Memory B cell (primary cell): Measurements from ENCODE around the gene TGFB2.

Experiments
- ATAC-seq: fragments of 150-1000 bp; cut with Tn5 transposase; 2 replicates; pipeline ENCODE4 v1.10.0; 2021; ENCODE audit warnings: low read depth, mild to moderate bottlenecking, moderate library complexity
- DNase-seq, 2 donors: peaks; one replicate each; pipeline ENCODE4 v3.0.0; 2022; ENCODE audit warnings: low spot score in 2 of 2
- H3K27ac Mint-ChIP-seq: one replicate; pipeline ENCODE4 v1.8.0; 2022; ENCODE audit warnings: mild to moderate bottlenecking, moderate library complexity, mixed read lengths
- H3K27me3 Mint-ChIP-seq: one replicate; pipeline ENCODE4 v1.8.0; 2022; ENCODE audit warnings: mixed read lengths
- H3K36me3 Mint-ChIP-seq: one replicate; pipeline ENCODE4 v1.8.0; 2022; ENCODE audit warnings: mild to moderate bottlenecking, mixed read lengths
- H3K4me1 Mint-ChIP-seq: one replicate; pipeline ENCODE4 v1.8.0; 2022; ENCODE audit warnings: mixed read lengths
- H3K4me3 Mint-ChIP-seq: one replicate; pipeline ENCODE4 v1.8.0; 2022; ENCODE audit warnings: mild to moderate bottlenecking, moderate library complexity, mixed read lengths
- H3K9me3 Mint-ChIP-seq: one replicate; pipeline ENCODE4 v1.8.0; 2022; ENCODE audit warnings: mixed read lengths

TGFB2 gene

GRCh38 chr1:218361298-218362065, 16.3 kb downstream of the TGFB2 start:
- H3K27ac Mint-ChIP-seq = no peak overlapping the region
- H3K27me3 Mint-ChIP-seq = no peaks in the 10 kb centered on the region
- peaks cover 2% of the 10 kb centered on the region for H3K4me1 Mint-ChIP-seq
- ATAC-seq (no peak), DNase-seq (no peak)
- no peaks in the 10 kb centered on the region for H3K36me3 Mint-ChIP-seq
- no peak overlapping the region for H3K4me3 Mint-ChIP-seq
- no peaks in the 10 kb centered on the region for H3K9me3 Mint-ChIP-seq

- H3K4me3 Mint-ChIP-seq = no peak overlapping the region
These were observed 17.4 kb downstream of the TGFB2 start for GRCh38 chr1:218362418-218363076.

GRCh38 chr1:218363141-218363540, 18.0 kb downstream of the TGFB2 start:
- no peaks in the 10 kb centered on the region for H3K27me3 Mint-ChIP-seq
- no peak overlapping the region for H3K4me3 Mint-ChIP-seq
- no peak for DNase-seq
- H3K4me1 Mint-ChIP-seq = peaks cover 2% of the 10 kb centered on the region
- no peak overlapping the region for H3K27ac Mint-ChIP-seq
- no peaks in the 10 kb centered on the region for H3K9me3 Mint-ChIP-seq
- H3K36me3 Mint-ChIP-seq = no peaks in the 10 kb centered on the region
- ATAC-seq = no peak

More at GRCh38 chr1:218362418-218363076, 17.4 kb downstream of the TGFB2 start:
- Mint-ChIP-seq H3K27me3 (no peaks in the 10 kb centered on the region), H3K36me3 (no peaks in the 10 kb centered on the region), H3K9me3 (no peaks in the 10 kb centered on the region), H3K4me1 (peaks cover 2% of the 10 kb centered on the region), H3K27ac (no peak overlapping the region)
- DNase-seq = no peak
- no peak for ATAC-seq

GRCh38 chr1:218364028-218364710, 19.0 kb downstream of the TGFB2 start:
- Mint-ChIP-seq H3K4me3 (no peak overlapping the region), H3K36me3 (peaks cover 2% of the 10 kb centered on the region), H3K4me1 (peaks cover 2% of the 10 kb centered on the region), H3K27ac (no peak overlapping the region), H3K9me3 (no peaks in the 10 kb centered on the region), H3K27me3 (no peaks in the 10 kb centered on the region)
- no peak for DNase-seq
- ATAC-seq = no peak

- DNase-seq (no peak), ATAC-seq (no peak)
- Mint-ChIP-seq H3K27ac (no peak overlapping the region), H3K4me1 (no peaks in the 10 kb centered on the region), H3K36me3 (peaks cover 2% of the 10 kb centered on the region), H3K27me3 (no peaks in the 10 kb centered on the region), H3K4me3 (no peak overlapping the region), H3K9me3 (no peaks in the 10 kb centered on the region)
These were observed 20.3 kb downstream of the TGFB2 start for GRCh38 chr1:218365226-218365999.

- DNase-seq = no peak
- ATAC-seq = no peak
- Mint-ChIP-seq H3K36me3 (peaks cover 2% of the 10 kb centered on the region), H3K4me1 (no peaks in the 10 kb centered on the region), H3K4me3 (no peak overlapping the region), H3K9me3 (no peaks in the 10 kb centered on the region), H3K27me3 (peaks cover 2% of the 10 kb centered on the region), H3K27ac (no peak overlapping the region)
These were observed 21.4 kb downstream of the TGFB2 start for GRCh38 chr1:218366322-218367052.

GRCh38 chr1:218367118-218367517, 22.0 kb downstream of the TGFB2 start:
- Mint-ChIP-seq H3K9me3 (no peaks in the 10 kb centered on the region), H3K27me3 (peaks cover 4% of the 10 kb centered on the region), H3K4me1 (no peaks in the 10 kb centered on the region), H3K36me3 (peaks cover 2% of the 10 kb centered on the region), H3K27ac (no peak overlapping the region), H3K4me3 (no peak overlapping the region)
- ATAC-seq (no peak), DNase-seq (no peak)

- H3K27me3 Mint-ChIP-seq = peaks cover 4% of the 10 kb centered on the region
- DNase-seq = no peak
- H3K4me3 Mint-ChIP-seq = no peak overlapping the region
- no peak for ATAC-seq
- no peak overlapping the region for H3K27ac Mint-ChIP-seq
- H3K36me3 Mint-ChIP-seq = peaks cover 2% of the 10 kb centered on the region
- H3K4me1 Mint-ChIP-seq = no peaks in the 10 kb centered on the region
- no peaks in the 10 kb centered on the region for H3K9me3 Mint-ChIP-seq
These were observed 23.6 kb downstream of the TGFB2 start for GRCh38 chr1:218368686-218369085.

GRCh38 chr1:218369688-218370511, 24.8 kb downstream of the TGFB2 start:
- Mint-ChIP-seq H3K36me3 (peaks cover 2% of the 10 kb centered on the region), H3K27ac (no peak overlapping the region), H3K27me3 (peaks cover 4% of the 10 kb centered on the region), H3K9me3 (no peaks in the 10 kb centered on the region), H3K4me1 (no peaks in the 10 kb centered on the region), H3K4me3 (no peak overlapping the region)
- no peak for DNase-seq
- ATAC-seq = no peak

GRCh38 chr1:218371927-218372672, 27.0 kb downstream of the TGFB2 start:
- Mint-ChIP-seq H3K27ac (no peak overlapping the region), H3K4me1 (peaks cover 5% of the 10 kb centered on the region), H3K9me3 (no peaks in the 10 kb centered on the region), H3K27me3 (peaks cover 4% of the 10 kb centered on the region), H3K4me3 (no peak overlapping the region), H3K36me3 (peaks cover 2% of the 10 kb centered on the region)
- DNase-seq = no peak
- ATAC-seq = no peak

- H3K27ac Mint-ChIP-seq = no peak overlapping the region
- DNase-seq (no peak), ATAC-seq (no peak)
- H3K9me3 Mint-ChIP-seq = no peaks in the 10 kb centered on the region
- no peak overlapping the region for H3K4me3 Mint-ChIP-seq
- no peaks in the 10 kb centered on the region for H3K36me3 Mint-ChIP-seq
- H3K4me1 Mint-ChIP-seq = peaks cover 9% of the 10 kb centered on the region
- H3K27me3 Mint-ChIP-seq = peaks cover 4% of the 10 kb centered on the region
These were observed 29.5 kb downstream of the TGFB2 start for GRCh38 chr1:218374401-218375353.
